GM18519 (cell line): ENCODE data around the gene SLC16A7.
"Not testable (repeated sequence)": the region's sequence is repeated elsewhere in the genome, so short reads cannot be mapped to it uniquely, and the experiment has no call there.

Experiments used
- ATAC-seq: cut with Tn5 transposase; IDR thresholded peaks from one replicate; pipeline ENCODE4 v1.9.1; 2021; ENCODE audit warnings: mild to moderate bottlenecking, moderate library complexity; ENCODE audit not compliant: unreplicated experiment, low FRiP score

SLC16A7 gene

GRCh38 chr12:59595883-59596540, at the start of gene SLC16A7:
SLC16A7 (plus strand) TSS chr12:59596029; CDS start chr12:59704802, 108,773 bp downstream.
- ATAC-seq: peak; percentile 43

GRCh38 chr12:59548930-59549329, 46.9 kb upstream of the SLC16A7 start:
- no peak for ATAC-seq

- ATAC-seq: no peak
Observed at GRCh38 chr12:59559696-59560095, 36.1 kb upstream of the SLC16A7 start.

GRCh38 chr12:59570145-59570544, 25.7 kb upstream of the SLC16A7 start:
- no peak for ATAC-seq

GRCh38 chr12:59574406-59574805, 21.4 kb upstream of the SLC16A7 start:
- no peak for ATAC-seq

- ATAC-seq: no peak
Observed at GRCh38 chr12:59575826-59576225, 20.0 kb upstream of the SLC16A7 start.

- no peak for ATAC-seq
Observed at GRCh38 chr12:59578254-59578653, 17.6 kb upstream of the SLC16A7 start.

- no peak for ATAC-seq
Observed at GRCh38 chr12:59579631-59580030, 16.2 kb upstream of the SLC16A7 start.

GRCh38 chr12:59580050-59580449, 15.8 kb upstream of the SLC16A7 start:
- no peak for ATAC-seq

- no peak for ATAC-seq
Observed at GRCh38 chr12:59583003-59583712, 12.7 kb upstream of the SLC16A7 start.

- no peak for ATAC-seq
Observed at GRCh38 chr12:59587710-59588109, 8.1 kb upstream of the SLC16A7 start.

GRCh38 chr12:59593761-59594160, 2.1 kb upstream of the SLC16A7 start:
- ATAC-seq: no peak

GRCh38 chr12:59594943-59595500, 807 bp upstream of the SLC16A7 start:
- ATAC-seq: no peak

GRCh38 chr12:59595565-59595882, 305 bp upstream of the SLC16A7 start:
- ATAC-seq: no peak

- peak; percentile 56 for ATAC-seq
Observed at GRCh38 chr12:59597385-59597781, 1.6 kb downstream of the SLC16A7 start.

- ATAC-seq: no peak
Observed at GRCh38 chr12:59600171-59600570, 4.3 kb downstream of the SLC16A7 start.

GRCh38 chr12:59603754-59604153, 7.9 kb downstream of the SLC16A7 start:
- no peak for ATAC-seq

GRCh38 chr12:59612823-59613434, 17.1 kb downstream of the SLC16A7 start:
- ATAC-seq: not testable (repeated sequence)

GRCh38 chr12:59615392-59616165, 19.8 kb downstream of the SLC16A7 start:
- ATAC-seq: no peak

- ATAC-seq: no peak
Observed at GRCh38 chr12:59619461-59620240, 23.8 kb downstream of the SLC16A7 start.
